NOMO-1 treated with dmso at 0.1 percent for 144 hours (cell line): ENCODE data around the gene CDH12.

Source experiments
- DNase-seq: peaks from one replicate; lab custom pipeline; 2025; ENCODE audit not compliant: unreplicated experiment; lab: John Stamatoyannopoulos, UW

The CDH12 gene

DNA sequence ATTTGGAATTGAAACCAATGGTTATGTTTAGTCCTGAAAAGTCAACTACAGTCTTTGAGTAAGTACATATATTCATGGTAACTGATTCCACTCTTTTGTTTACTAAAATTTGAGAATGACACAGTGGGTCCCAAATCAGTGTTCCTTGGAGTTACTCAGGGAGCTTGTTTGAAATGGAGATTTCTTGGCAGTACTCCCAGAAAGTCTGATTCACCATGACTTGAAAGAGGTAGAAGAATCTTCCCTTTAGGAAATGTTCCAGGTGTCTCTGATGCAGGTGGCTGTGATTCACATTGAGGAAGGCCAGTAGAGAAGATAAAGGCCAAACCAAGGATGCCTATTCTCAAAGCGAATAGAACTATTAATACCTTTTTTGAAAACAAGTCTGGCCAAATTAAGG is 1078.3 kb downstream of the CDH12 start:
- DNase-seq: no peak

DNA sequence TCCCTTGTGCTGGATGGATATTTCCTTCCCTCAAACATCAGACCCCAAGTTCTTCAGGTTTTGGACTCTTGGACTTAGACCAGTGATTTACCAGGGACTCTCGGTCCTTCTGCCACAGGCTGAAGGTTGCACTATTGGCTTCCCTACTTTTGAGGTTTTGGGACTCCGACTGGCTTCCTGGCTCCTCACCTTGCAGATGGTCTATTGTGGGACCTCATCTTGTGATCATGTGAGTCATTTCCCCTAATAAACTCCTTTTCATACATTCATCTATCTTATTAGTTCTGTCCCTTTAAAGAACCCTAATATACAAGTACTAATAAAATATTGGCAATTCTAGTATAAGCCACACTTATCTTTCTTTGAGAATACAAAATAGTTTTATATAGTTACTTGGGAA is 1078.9 kb downstream of the CDH12 start:
- DNase-seq: no peak

DNA sequence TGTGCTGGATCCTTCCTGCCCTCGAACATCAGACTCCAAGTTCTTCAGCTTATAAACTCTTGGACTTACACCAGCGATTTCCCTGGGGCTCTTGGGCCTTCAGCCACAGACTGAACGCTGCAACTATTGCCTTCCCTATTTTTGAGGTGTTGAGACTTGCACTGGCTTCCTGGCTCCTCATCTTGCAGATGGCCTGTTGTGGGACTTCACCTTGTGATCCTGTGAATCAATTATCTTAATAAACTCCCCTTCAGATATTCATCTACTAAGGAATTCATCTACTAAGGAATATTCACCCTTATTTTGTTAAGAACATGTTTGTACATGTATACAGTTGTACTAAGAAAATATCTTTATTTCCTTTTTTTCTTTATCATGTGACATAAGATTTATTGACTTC is 1079.7 kb downstream of the CDH12 start:
- no peak for DNase-seq

DNA sequence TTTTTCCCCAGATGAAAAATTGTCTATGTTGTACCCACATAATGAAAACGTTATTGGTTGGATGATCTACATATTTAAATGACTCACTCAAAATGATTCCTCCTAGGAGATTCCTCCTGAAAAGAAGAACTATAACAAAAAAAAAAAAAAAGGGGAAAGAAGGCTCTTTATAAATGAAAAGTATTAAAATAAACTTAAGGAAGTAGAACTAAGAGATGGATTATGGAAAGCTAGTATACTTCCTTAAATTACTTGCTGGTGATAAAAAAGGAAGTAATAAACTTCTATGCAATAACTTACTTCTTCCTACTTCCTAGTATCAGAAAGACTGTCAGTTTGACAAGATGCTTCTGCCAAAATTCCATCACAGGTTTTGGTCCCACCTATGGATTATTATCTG is 1087.7 kb downstream of the CDH12 start:
- peak; percentile 42 for DNase-seq

DNA sequence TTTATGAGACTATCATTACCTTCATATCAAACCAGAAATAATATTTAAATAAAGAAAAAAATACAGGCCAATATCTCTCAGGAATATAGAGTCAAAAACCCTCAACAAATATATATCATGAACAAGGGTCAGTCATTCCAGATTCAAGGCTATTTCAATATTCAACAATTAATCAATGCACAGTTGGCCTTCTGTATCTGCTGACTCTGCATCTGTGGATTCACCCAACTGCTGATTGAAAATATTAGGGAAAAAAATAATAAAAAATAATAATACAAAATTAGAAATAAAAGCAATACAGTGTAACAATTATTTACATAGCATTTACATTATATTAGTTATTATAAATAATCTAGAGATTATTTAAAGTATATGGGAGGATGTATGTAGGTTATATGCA is 1114.0 kb downstream of the CDH12 start:
- DNase-seq: no peak

DNA sequence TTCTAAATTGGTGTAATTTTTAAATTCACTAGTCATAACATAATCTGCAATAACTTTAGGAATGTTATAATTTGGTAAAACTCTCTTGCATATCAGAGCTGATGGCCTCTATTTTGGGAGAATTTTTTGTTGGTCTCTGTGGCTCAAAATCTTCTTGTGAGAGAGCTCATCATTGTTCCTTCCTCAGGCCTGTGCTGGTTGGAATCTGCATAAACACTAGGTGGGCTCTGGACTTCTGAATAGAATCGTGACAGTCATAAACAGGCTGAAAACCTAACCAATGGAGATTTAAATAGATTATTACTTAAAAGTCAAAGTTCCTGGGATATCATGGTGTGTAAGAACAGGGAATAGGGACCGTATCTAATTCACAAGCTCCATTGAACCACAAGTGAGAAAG is 1129.6 kb downstream of the CDH12 start:
- no peak for DNase-seq

DNA sequence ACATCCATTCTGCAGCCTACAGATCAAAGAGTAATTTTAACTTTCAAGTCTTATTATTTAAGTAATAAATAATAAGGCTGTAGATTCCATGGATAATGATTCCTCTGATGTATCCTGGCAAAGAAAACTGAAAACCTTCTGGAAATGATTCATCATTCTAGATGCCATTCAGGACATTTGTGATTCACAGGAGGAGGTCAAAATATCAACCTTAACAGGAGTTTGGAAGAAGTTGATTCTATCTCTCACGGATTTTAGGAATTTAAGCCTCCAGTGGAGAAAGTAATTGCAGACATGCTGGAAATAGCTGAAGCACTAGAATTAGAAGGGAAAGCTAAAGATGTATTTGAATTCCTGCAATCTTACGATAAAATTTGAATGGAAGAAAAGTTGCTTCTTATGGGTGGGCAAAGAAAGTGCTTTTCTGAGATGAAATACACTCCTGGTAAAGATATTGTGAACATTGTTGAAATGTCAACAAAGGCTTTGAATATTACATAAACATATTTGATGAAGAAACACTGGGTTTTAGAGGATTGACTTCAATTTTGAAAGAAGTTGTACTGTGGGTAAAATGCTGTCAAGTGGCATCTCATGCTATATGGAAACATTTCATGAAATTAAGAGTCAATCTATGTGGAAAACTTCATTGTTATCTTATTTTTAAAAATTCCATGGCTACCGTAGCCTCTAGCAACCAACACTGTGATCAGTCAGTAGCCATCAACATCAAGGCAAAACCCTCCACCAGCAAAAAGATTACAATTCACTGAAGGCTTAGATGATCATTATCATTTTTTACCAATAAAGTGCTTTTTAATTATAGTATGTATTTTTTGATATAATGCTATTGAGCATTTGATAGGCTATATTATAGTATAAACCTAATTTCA is 1141.0 kb downstream of the CDH12 start:
- DNase-seq: no peak

DNA sequence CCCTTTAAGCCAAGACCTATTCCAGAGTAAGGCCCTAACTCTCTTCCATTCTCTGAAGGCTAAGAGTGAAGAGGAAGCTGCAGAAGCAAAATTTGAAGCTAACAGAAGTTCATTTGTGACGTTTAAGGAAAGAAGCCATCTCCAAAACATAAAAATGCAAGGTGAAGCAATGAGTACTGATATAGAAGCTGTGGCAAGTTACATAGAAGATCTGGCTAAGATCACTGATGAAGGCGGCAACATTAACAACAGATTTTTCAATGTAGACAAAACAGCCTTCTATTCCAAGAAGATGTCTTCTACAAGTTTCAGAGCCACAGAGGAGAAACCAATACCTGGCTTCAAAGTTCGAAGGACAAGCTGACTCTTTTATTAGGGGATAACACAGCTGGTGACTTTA is 1143.4 kb downstream of the CDH12 start:
- no peak for DNase-seq

DNA sequence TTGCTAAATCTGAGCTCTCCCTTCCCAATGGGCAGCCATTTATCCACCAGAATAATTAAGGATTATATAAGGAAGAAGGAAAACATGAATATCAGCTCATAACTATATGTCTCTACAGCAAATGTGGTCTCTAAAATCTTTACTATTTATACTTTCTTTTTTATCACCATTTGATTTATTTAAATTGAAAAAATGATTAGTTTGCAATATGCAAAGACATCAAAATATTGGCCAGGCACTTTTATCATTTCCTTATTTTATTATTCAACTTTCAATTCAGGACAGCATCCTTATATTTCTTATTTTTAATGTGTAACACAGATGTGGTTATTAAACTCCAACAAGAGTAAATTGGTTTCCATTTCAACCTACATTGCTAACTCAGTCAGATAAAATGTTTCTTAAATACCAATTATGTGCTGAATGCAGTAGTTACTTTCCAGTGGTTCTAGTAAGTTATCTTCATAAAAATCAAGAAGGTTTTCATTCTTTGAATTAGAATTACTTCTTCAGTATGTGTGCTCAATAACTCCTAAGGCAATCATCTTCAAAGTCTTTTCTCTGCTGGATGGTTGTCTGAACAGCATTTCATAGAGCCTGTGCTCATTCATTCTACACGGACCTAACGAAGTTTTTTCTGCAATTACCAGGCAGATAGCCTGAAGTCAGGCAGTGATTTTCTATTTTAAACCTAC is 1148.0 kb downstream of the CDH12 start:
- DNase-seq: no peak

DNA sequence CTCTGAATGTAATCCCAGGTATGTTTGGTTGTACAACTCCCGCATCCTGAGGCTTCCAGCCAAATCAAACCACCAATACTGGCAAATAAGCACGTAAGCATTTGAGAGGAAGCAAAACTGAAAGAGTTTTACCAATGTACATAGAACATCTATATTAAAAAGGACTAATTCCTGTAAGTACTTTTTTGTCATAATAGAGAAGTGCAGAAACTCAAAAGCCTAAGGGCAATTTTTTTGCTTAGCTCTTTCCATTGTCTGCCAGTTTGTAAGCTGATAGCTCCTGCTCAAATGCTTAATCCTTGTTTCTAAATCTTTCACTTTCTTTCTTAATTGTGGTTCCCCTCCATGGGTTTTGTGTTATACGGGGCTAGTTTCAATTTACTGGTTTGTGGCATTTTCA is 1151.8 kb downstream of the CDH12 start:
- no peak for DNase-seq
